ENCODE data around the gene PAK6. TPM values are rescaled to one million over a fixed set of nuclear protein-coding genes. Genes with fewer than 3 reads are reported as not detected.

Gene PAK6
- total RNA-seq, 1 donor from 2014 or later = not detected

DNA sequence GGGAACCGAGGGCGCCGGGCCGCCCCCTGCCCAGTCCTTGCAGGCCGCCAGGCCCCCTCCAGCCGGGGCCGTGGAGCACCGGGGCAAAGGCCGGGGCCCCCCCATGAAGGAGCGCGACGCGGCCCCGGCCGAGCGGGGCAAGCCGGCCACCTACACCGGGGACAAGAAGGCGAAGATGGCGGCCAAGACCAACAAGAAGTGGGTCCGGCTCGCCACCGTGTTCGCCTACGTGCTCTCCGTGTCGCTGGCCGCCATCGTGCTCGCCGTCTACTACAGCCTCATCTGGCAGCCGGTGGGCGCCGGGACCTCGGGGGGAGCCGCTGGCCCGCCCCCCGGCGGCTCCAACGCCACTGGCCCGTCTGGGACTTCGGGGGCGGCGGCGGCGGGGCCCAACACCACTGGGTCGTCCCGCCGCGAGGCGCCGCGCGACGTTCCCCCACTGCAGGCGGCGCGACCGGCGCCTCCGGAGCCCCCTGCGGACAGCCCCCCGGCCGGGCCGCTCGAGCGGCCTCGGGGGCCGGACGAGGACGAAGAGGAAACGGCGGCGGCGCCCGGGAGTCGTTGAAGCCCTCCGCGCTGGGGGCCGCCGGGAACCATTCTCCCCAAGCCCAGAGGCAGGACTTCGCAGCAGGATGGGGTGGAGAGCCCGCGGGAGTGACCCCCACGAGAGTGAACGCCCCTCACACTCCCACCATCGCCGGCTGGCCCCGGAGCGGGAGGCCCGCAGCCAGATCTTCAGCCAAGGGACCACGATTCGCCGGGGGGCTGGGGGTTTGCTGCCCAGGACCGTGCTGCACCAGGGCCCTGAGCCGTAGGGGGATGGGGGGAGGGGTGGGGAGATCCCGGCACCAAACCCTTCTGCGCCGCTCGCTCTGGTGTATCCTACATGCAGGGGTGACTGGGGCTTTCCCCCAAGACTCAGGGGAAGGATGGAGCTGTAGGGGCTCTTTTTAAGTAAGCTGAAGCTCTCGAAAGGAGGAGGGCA, 85.4 kb downstream of the PAK6 start:
- peak overlapping the region; percentile 92 for H3K27ac Mint-ChIP-seq (ENCODE audit: unreplicated experiment)
- no peak for DNase-seq (ENCODE audit: extremely low spot score, unreplicated experiment)
- H3K27me3 Mint-ChIP-seq (ENCODE audit: unreplicated experiment) = no peaks in the 10 kb centered on the region
- peak overlapping the region; percentile 82 for H3K4me3 Mint-ChIP-seq (ENCODE audit: unreplicated experiment)
- H3K4me1 Mint-ChIP-seq (ENCODE audit: unreplicated experiment) = peaks cover 66% of the 10 kb centered on the region
- TF ChIP-seq, protein P1, sequence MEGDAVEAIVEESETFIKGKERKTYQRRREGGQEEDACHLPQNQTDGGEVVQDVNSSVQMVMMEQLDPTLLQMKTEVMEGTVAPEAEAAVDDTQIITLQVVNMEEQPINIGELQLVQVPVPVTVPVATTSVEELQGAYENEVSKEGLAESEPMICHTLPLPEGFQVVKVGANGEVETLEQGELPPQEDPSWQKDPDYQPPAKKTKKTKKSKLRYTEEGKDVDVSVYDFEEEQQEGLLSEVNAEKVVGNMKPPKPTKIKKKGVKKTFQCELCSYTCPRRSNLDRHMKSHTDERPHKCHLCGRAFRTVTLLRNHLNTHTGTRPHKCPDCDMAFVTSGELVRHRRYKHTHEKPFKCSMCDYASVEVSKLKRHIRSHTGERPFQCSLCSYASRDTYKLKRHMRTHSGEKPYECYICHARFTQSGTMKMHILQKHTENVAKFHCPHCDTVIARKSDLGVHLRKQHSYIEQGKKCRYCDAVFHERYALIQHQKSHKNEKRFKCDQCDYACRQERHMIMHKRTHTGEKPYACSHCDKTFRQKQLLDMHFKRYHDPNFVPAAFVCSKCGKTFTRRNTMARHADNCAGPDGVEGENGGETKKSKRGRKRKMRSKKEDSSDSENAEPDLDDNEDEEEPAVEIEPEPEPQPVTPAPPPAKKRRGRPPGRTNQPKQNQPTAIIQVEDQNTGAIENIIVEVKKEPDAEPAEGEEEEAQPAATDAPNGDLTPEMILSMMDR (IDR thresholded peaks at IDR 0.05) = no peak
- H3K9me3 Mint-ChIP-seq (ENCODE audit: unreplicated experiment) = no peaks in the 10 kb centered on the region
- peaks cover 8% of the 10 kb centered on the region for H3K36me3 Mint-ChIP-seq (ENCODE audit: unreplicated experiment)

DNA sequence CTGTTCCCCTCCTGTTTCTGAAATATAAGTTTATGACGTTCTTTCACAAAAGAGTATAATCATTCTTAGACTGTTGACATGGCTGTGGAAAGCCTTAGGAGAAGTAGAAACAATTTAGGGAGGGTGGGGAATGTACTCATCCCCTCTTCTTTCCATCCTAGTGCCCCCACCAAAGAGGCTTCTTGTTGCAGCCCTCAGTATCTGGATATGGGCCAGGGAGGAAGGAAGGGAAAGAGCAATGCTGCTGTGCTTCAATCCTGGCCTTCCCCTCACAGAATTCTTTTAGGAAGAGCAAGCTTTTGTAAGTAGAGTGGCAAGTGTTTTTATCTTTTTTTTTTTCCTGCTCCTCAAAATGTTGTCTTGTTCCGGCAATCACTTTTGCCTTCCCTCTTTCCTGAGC, 86.3 kb downstream of the PAK6 start:
- no peak for DNase-seq (ENCODE audit: extremely low spot score, unreplicated experiment)
- TF ChIP-seq, protein P1 (IDR thresholded peaks at IDR 0.05) = no peak
- no peaks in the 10 kb centered on the region for H3K27me3 Mint-ChIP-seq (ENCODE audit: unreplicated experiment)
- H3K9me3 Mint-ChIP-seq (ENCODE audit: unreplicated experiment) = no peaks in the 10 kb centered on the region
- H3K36me3 Mint-ChIP-seq (ENCODE audit: unreplicated experiment) = peaks cover 8% of the 10 kb centered on the region
- peak overlapping the region; percentile 92 for H3K27ac Mint-ChIP-seq (ENCODE audit: unreplicated experiment)
- H3K4me1 Mint-ChIP-seq (ENCODE audit: unreplicated experiment) = peaks cover 75% of the 10 kb centered on the region
- peak overlapping the region; percentile 82 for H3K4me3 Mint-ChIP-seq (ENCODE audit: unreplicated experiment)

DNA sequence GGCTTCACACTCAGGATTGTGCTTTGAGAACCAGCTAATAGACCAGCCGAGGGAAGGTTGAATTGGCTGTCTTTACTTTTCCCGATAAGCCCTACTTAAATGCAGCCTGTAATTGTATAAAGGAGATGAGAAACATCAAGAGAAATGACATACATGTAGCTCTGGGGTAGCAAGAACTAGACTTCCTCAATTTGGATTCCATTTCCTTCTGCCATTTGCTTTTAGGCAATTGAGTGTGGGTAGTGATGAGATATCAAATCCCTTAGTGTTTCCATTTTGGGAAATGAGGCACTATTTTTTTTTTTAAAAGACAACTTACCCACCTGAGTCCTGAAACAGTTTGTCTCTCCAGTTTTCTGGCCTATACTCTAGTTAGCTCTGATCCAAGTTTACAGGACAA, 86.8 kb downstream of the PAK6 start:
- Mint-ChIP-seq H3K27me3 (ENCODE audit: unreplicated experiment) (no peaks in the 10 kb centered on the region), H3K27ac (ENCODE audit: unreplicated experiment) (peak overlapping the region; percentile 92), H3K4me3 (ENCODE audit: unreplicated experiment) (peak overlapping the region; percentile 82), H3K36me3 (ENCODE audit: unreplicated experiment) (peaks cover 8% of the 10 kb centered on the region), H3K4me1 (ENCODE audit: unreplicated experiment) (peaks cover 80% of the 10 kb centered on the region), H3K9me3 (ENCODE audit: unreplicated experiment) (no peaks in the 10 kb centered on the region)
- no peak for DNase-seq (ENCODE audit: extremely low spot score, unreplicated experiment)
- TF ChIP-seq, protein P1 (IDR thresholded peaks at IDR 0.05) = no peak

Other genes with a start within 250 kb of the PAK6 start
- 181 and 196 TPM in 2 replicates for gene SRP14, start 199.9 kb upstream of the PAK6 start, total RNA-seq
- 39.3 and 46.6 TPM in 2 replicates for gene BMF, start 130.2 kb upstream of the PAK6 start, total RNA-seq
- gene BUB1B, start 78.0 kb upstream of the PAK6 start, total RNA-seq = 8.0 and 8.5 TPM in 2 replicates
- gene ANKRD63, start 44.0 kb downstream of the PAK6 start, total RNA-seq = 0.30 and 0.42 TPM in 2 replicates
- gene PLCB2, start 68.9 kb downstream of the PAK6 start, total RNA-seq = 0.40 and 1.2 TPM in 2 replicates
- gene INAFM2, start 84.6 kb downstream of the PAK6 start, total RNA-seq = 69.0 and 70.3 TPM in 2 replicates
- 18.0 and 21.6 TPM in 2 replicates for gene CCDC9B, start 101.9 kb downstream of the PAK6 start, total RNA-seq
- not detected in 2 replicates for gene PHGR1, start 112.0 kb downstream of the PAK6 start, total RNA-seq
- 1.4 and 1.5 TPM in 2 replicates for gene DISP2, start 119.2 kb downstream of the PAK6 start, total RNA-seq
- gene KNSTRN, start 143.7 kb downstream of the PAK6 start, total RNA-seq = 25.1 and 27.3 TPM in 2 replicates
- 60.4 and 62.0 TPM in 2 replicates for gene IVD, start 166.7 kb downstream of the PAK6 start, total RNA-seq
- 22.8 and 26.4 TPM in 2 replicates for gene BAHD1, start 201.9 kb downstream of the PAK6 start, total RNA-seq
- 46.4 and 48.8 TPM in 2 replicates for gene CHST14, start 231.9 kb downstream of the PAK6 start, total RNA-seq